IMR-90 (cell line): ENCODE measurements around the gene EPB41L1. TPM values are rescaled to one million over a fixed set of nuclear protein-coding genes. Genes with fewer than 3 reads are reported as not detected.

Experiments used
- ATAC-seq: fragments of 200-7000 bp; cut with Tn5 transposase; 2 replicates; pipeline ENCODE4 v1.9.1; 2020; ENCODE audit warnings: low read depth, mild to moderate bottlenecking, moderate library complexity
- BruUV-seq: library from RNA; stranded (reverse); fragments of 400-500 nt; replicated peaks from 2 replicates; lab custom pipeline; 2021; lab: Mats Ljungman, UMichigan
- CTCF ChIA-PET: fragments of 300-600 bp; formaldehyde crosslinking; extraction: SDS; loops from one replicate; lab custom pipeline; 2021; ENCODE audit warnings: antibody characterized with exemption; lab: Yijun Ruan, JAX
- POLR2A ChIA-PET: fragments of 300-600 bp; sonication (Branson Sonifier 250); formaldehyde crosslinking; loops from one replicate; lab custom pipeline; 2022; ENCODE audit warnings: antibody characterized with exemption; ENCODE audit not compliant: unreplicated experiment; lab: Charles Lee
- DNase-seq: peaks from one replicate; pipeline ENCODE4 v3.0.0; 2013
- H2AFZ ChIP-seq: replicated peaks from 2 replicates; pipeline ENCODE3; 2013; ENCODE audit warnings: low read length, mild to moderate bottlenecking; ENCODE audit not compliant: poor library complexity
- H2AK5ac ChIP-seq: 2 replicates; pipeline ENCODE4 v1.6.1; 2013; ENCODE audit warnings: low read depth, low read length, inconsistent platforms
- H2AK9ac ChIP-seq: replicated peaks from 2 replicates; pipeline ENCODE3; 2013; ENCODE audit warnings: mild to moderate bottlenecking, low read depth, low read length, moderate library complexity; ENCODE audit not compliant: poor library complexity
- H2BK120ac ChIP-seq: 2 replicates; pipeline ENCODE4 v1.6.1; 2013; ENCODE audit warnings: low read depth, low read length, inconsistent platforms
- H2BK15ac ChIP-seq: 3 replicates; pipeline ENCODE4 v1.6.1; 2013; ENCODE audit warnings: low read depth, low read length, inconsistent platforms
- H2BK20ac ChIP-seq: 2 replicates; pipeline ENCODE4 v1.6.1; 2013; ENCODE audit warnings: low read depth, mild to moderate bottlenecking, inconsistent platforms, low read length, moderate library complexity
- H2BK5ac ChIP-seq: 2 replicates; pipeline ENCODE4 v1.6.1; 2013; ENCODE audit warnings: mild to moderate bottlenecking, low read depth, low read length, inconsistent platforms; ENCODE audit not compliant: poor library complexity, severe bottlenecking
- H3K14ac ChIP-seq: replicated peaks from 2 replicates; pipeline ENCODE4 v1.6.1; 2013; ENCODE audit warnings: low read depth, low read length, inconsistent platforms
- H3K18ac ChIP-seq: 2 replicates; pipeline ENCODE4 v1.6.1; 2013; ENCODE audit warnings: low read depth, low read length, control low read depth
- H3K23ac ChIP-seq: 2 replicates; pipeline ENCODE4 v1.6.1; 2013; ENCODE audit warnings: low read depth, low read length, inconsistent platforms
- H3K27ac ChIP-seq: 2 replicates; pipeline ENCODE4 v1.5.1; 2013; ENCODE audit warnings: mild to moderate bottlenecking, control low read depth, low read length; ENCODE audit not compliant: insufficient read depth
- H3K27me3 ChIP-seq: 2 replicates; pipeline ENCODE4 v1.6.1; 2013; ENCODE audit warnings: low read length; ENCODE audit not compliant: control insufficient read depth, insufficient read depth
- H3K36me3 ChIP-seq: 2 replicates; pipeline ENCODE4 v1.6.1; 2013; ENCODE audit warnings: low read length, mixed read lengths; ENCODE audit not compliant: control insufficient read depth, insufficient read depth
- H3K4ac ChIP-seq: 2 replicates; pipeline ENCODE4 v1.6.1; 2013; ENCODE audit warnings: low read depth, low read length, inconsistent platforms
- H3K4me1 ChIP-seq: 2 replicates; pipeline ENCODE4 v1.6.1; 2013; ENCODE audit warnings: low read length, mixed read lengths; ENCODE audit not compliant: control insufficient read depth, insufficient read depth
- H3K4me2 ChIP-seq: 2 replicates; pipeline ENCODE4 v1.6.1; 2013; ENCODE audit warnings: low read depth, mild to moderate bottlenecking, control low read depth, low read length, moderate library complexity
- H3K4me3 ChIP-seq: 2 replicates; pipeline ENCODE4 v1.5.1; 2013; ENCODE audit warnings: low read depth, mild to moderate bottlenecking, control low read depth, low read length, moderate library complexity; ENCODE audit not compliant: insufficient read depth
- H3K56ac ChIP-seq: 2 replicates; pipeline ENCODE4 v1.6.1; 2013; ENCODE audit warnings: low read length, inconsistent platforms; ENCODE audit not compliant: insufficient read depth; ENCODE audit errors: extremely low read depth
- H3K79me1 ChIP-seq, 2 experiments: 2 replicates each; pipeline ENCODE4 v1.6.1; 2013; ENCODE audit warnings: low read length in 2 of 2, inconsistent platforms in 1 of 2, low read depth in 1 of 2
- H3K9ac ChIP-seq: 2 replicates; pipeline ENCODE4 v1.6.1; 2013; ENCODE audit warnings: low read depth, low read length, control low read depth
- H3K9me1 ChIP-seq: 2 replicates; pipeline ENCODE4 v1.6.1; 2013; ENCODE audit warnings: low read length, inconsistent platforms; ENCODE audit not compliant: insufficient read depth
- H3K9me3 ChIP-seq: 2 replicates; pipeline ENCODE4 v1.6.1; 2013; ENCODE audit warnings: low read length; ENCODE audit not compliant: control insufficient read depth, insufficient read depth
- H4K20me1 ChIP-seq: 2 replicates; pipeline ENCODE4 v1.6.1; 2013; ENCODE audit warnings: low read length, inconsistent platforms; ENCODE audit not compliant: insufficient read depth
- H4K5ac ChIP-seq: 2 replicates; pipeline ENCODE4 v1.6.1; 2013; ENCODE audit warnings: mild to moderate bottlenecking, low read depth, low read length, control low read depth
- H4K8ac ChIP-seq, 2 experiments: 2 replicates each; pipeline ENCODE4 v1.6.1; 2013; ENCODE audit warnings: low read depth in 2 of 2, low read length in 2 of 2, control low read depth in 1 of 2, inconsistent platforms in 1 of 2
- H4K91ac ChIP-seq: 2 replicates; pipeline ENCODE4 v1.6.1; 2013; ENCODE audit warnings: low read depth, low read length, inconsistent platforms; ENCODE audit not compliant: insufficient read depth
- BHLHE40 ChIP-seq: fragments of 150-350 bp; IDR thresholded peaks from 2 replicates; pipeline ENCODE4 v1.6.1; 2016; ENCODE audit warnings: mild to moderate bottlenecking, low read depth, low read length
- CEBPB ChIP-seq: IDR thresholded peaks from 2 replicates; pipeline ENCODE4 v1.6.1; 2012; ENCODE audit warnings: low read depth, low read length, improper control_type of control experiment
- CHD1 ChIP-seq: IDR thresholded peaks from 2 replicates; pipeline ENCODE4 v1.6.1; 2012; ENCODE audit warnings: low read depth, low read length, improper control_type of control experiment
- FOS ChIP-seq: fragments of 150-350 bp; IDR thresholded peaks from 2 replicates; pipeline ENCODE4 v1.6.1; 2016; ENCODE audit warnings: low read depth, low read length
- MAFK ChIP-seq: IDR thresholded peaks from 2 replicates; pipeline ENCODE4 v1.6.1; 2012; ENCODE audit warnings: low read depth, low read length, improper control_type of control experiment
- POLR2A ChIP-seq: IDR thresholded peaks from 2 replicates; pipeline ENCODE4 v1.6.1; 2012; ENCODE audit warnings: mild to moderate bottlenecking, low read depth, low read length
- SMC3 ChIP-seq: fragments of 150-350 bp; IDR thresholded peaks from 2 replicates; pipeline ENCODE4 v1.6.1; 2016; ENCODE audit warnings: low read depth, mild to moderate bottlenecking, antibody characterized with exemption, low read length, moderate library complexity
- WGBS, 2 experiments: methylation state at CpG; one replicate each; pipeline versions ENCODE4 v1.1.5 to v1.1.7; 2013; ENCODE audit warnings: missing lambda C conversion rate in 2 of 2; ENCODE audit not compliant: insufficient read length in 1 of 2; ENCODE audit errors: extremely low coverage in 2 of 2; 5-methylcytosine and 5-hydroxymethylcytosine counted together
- dilution Hi-C: fragments of 300-500 bp; cut with HindIII; formaldehyde crosslinking; loops from one replicate; pipeline ENCODE4 v1.14.3; 2018; ENCODE audit warnings: low sequenced_read_pairs; ENCODE audit not compliant: unreplicated experiment
- in situ Hi-C: fragments of 300-500 bp; cut with MboI; formaldehyde crosslinking; loops from 3 replicates; pipeline ENCODE4 v1.14.3; 2019; ENCODE audit warnings: low sequenced_read_pairs, inconsistent platforms, mixed read lengths
- intact Hi-C: fragments of 100-400 bp; cut with micrococcal nuclease; formaldehyde crosslinking; loops from 2 replicates; pipeline ENCODE4 v1.10.0; 2022
- polyA plus RNA-seq, 3 experiments: library from polyadenylated mRNA; depleted of rRNA; stranded (reverse); fragments of >200 nt; gene quantifications; 2 replicates each; pipeline ENCODE4 v1.2.3, GENCODE V29; 2012; ENCODE audit warnings: low replicate concordance in 1 of 3
- total RNA-seq: library from RNA; depleted of rRNA; stranded (reverse); fragments of >200 nt; gene quantifications from 2 replicates; pipeline ENCODE4 v1.2.3, GENCODE V29; 2012; rRNA removed

The EPB41L1 gene
- total and polyA plus RNA-seq, 2 of the 4 experiments (the other 2 are of a cell fraction), result 12.5 to 33.7 TPM

GRCh38 chr20:36281785-36282380 is 127.3 kb downstream of the EPB41L1 start:
- CTCF ChIA-PET, result no interaction called here
- Histone ChIP-seq H4K8ac (no peak overlapping the region), H3K4me1 (no peaks in the 10 kb centered on the region), H3K36me3 (no peaks in the 10 kb centered on the region), H3K4ac (no peak overlapping the region), H2BK20ac (no peak overlapping the region), H3K79me1 (no peaks in the 10 kb centered on the region), H3K18ac (no peak overlapping the region), H3K27ac (no peak overlapping the region), H3K4me2 (no peak overlapping the region), H3K23ac (no peak overlapping the region), H4K20me1 (no peaks in the 10 kb centered on the region), H4K5ac (no peak overlapping the region), H3K27me3 (peaks cover 48% of the 10 kb centered on the region), H2AK5ac (no peak overlapping the region), H2BK120ac (no peak overlapping the region), H2AFZ (no peak overlapping the region), H3K14ac (no peak overlapping the region), H3K9me1 (no peaks in the 10 kb centered on the region), H3K4me3 (no peak overlapping the region), H3K56ac (no peak overlapping the region), H2AK9ac (no peak overlapping the region), H3K9me3 (no peaks in the 10 kb centered on the region; the same call in 1 of the 2 replicates), H2BK5ac (no peak overlapping the region), H4K91ac (no peak overlapping the region), H2BK15ac (no peak overlapping the region), H3K9ac (no peak overlapping the region)
- in situ Hi-C loops (no loop called here), dilution Hi-C loops (no loop called here), intact Hi-C loops (no loop called here)
- no peak for DNase-seq
- no peak for ATAC-seq
- 76% methylated on average over 6 of the region's 10 CpGs; no CpG with 5 or more reads in 1 of the 2 experiments for WGBS, 2 experiments
- POLR2A ChIA-PET, result no interaction called here
- TF ChIP-seq POLR2A (no peak), CHD1 (no peak), FOS (no peak), SMC3 (no peak), CEBPB (no peak), BHLHE40 (no peak), MAFK (no peak)
- no TSS peak for BruUV-seq

Other genes with a start within 250 kb of the EPB41L1 start
- gene SCAND1, start 200.2 kb upstream of the EPB41L1 start, total RNA-seq, result 7.5 and 11.7 TPM in 2 replicates
- gene SCAND1, start 200.2 kb upstream of the EPB41L1 start, polyA plus RNA-seq (2012; rRNA removed), result 26.8 and 44.2 TPM in 2 replicates
- 0.56 and 0.90 TPM in 2 replicates for gene CNBD2, start 186.2 kb upstream of the EPB41L1 start, total RNA-seq
- 1.7 and 2.5 TPM in 2 replicates for gene CNBD2, start 186.2 kb upstream of the EPB41L1 start, polyA plus RNA-seq (2012; rRNA removed)
- gene AAR2, start 81.7 kb downstream of the EPB41L1 start, total RNA-seq, result 28.1 and 35.8 TPM in 2 replicates
- 28.2 and 30.2 TPM in 2 replicates for gene AAR2, start 81.7 kb downstream of the EPB41L1 start, polyA plus RNA-seq (2012; rRNA removed)
- gene DLGAP4, start 151.6 kb downstream of the EPB41L1 start, total RNA-seq, result 27.8 and 32.3 TPM in 2 replicates
- gene DLGAP4, start 151.6 kb downstream of the EPB41L1 start, polyA plus RNA-seq (2012; rRNA removed), result 73.2 and 76.7 TPM in 2 replicates